Gastroesophageal sphincter (tissue), 4 donors: ENCODE measurements around the gene ARTN. TPM values are rescaled to one million over a fixed set of nuclear protein-coding genes. Genes with fewer than 3 reads are reported as not detected.

Source experiments
- ATAC-seq: fragments of 150-250 bp; one replicate; pipeline ENCODE4 v1.9.1; 2016; ENCODE audit warnings: mild to moderate bottlenecking, moderate library complexity
- H3K27ac ChIP-seq, 4 donors: fragments of 200-600 bp; sonication (generic) in 3 of 4; 1 replicate in 3 of 4; 2 replicates in 1 of 4; pipeline ENCODE4 v1.5.1; 2016 to 2019
- H3K27me3 ChIP-seq: fragments of 200-600 bp; sonication (generic); one replicate; pipeline ENCODE4 v1.5.1; 2019
- H3K36me3 ChIP-seq, 2 donors: fragments of 200-600 bp; sonication (generic); one replicate each; pipeline ENCODE4 v1.5.1; 2019; ENCODE audit warnings: control low read depth in 1 of 2
- H3K4me1 ChIP-seq, 3 donors: fragments of 200-600 bp; sonication (generic); 1 replicate in 2 of 3; 2 replicates in 1 of 3; pipeline ENCODE4 v1.5.1; 2016 to 2019; ENCODE audit warnings: control low read depth in 2 of 3
- H3K4me3 ChIP-seq, 2 donors: fragments of 200-600 bp; sonication (generic); one replicate each; pipeline ENCODE4 v1.5.1; 2019; ENCODE audit warnings: mild to moderate bottlenecking in 1 of 2, moderate library complexity in 1 of 2
- H3K9me3 ChIP-seq, 3 donors: fragments of 200-600 bp; sonication (generic); one replicate each; pipeline ENCODE4 v1.5.1; 2017 to 2019; ENCODE audit warnings: control low read depth in 2 of 3
- CTCF ChIP-seq, 4 experiments: fragments of 200-600 bp in 2 of 4; fragments of 450-650 bp in 2 of 4; sonication (generic) in 1 of 4; IDR thresholded peaks; one replicate each; pipeline ENCODE4 v1.5.1; 2017 to 2019; ENCODE audit warnings: antibody characterized with exemption in 4 of 4, mild to moderate bottlenecking in 2 of 4, moderate library complexity in 2 of 4
- EP300 ChIP-seq: sonication (generic); formaldehyde crosslinking; IDR thresholded peaks from one replicate; pipeline ENCODE4 v1.6.1; 2017; ENCODE audit warnings: antibody characterized with exemption, mild to moderate bottlenecking
- POLR2A ChIP-seq, 2 donors: fragments of 450-650 bp; IDR thresholded peaks; one replicate each; pipeline ENCODE4 v1.6.1; 2017; ENCODE audit warnings: antibody characterized with exemption in 2 of 2, mild to moderate bottlenecking in 2 of 2, moderate library complexity in 1 of 2
- POLR2AphosphoS5 ChIP-seq: sonication (generic); formaldehyde crosslinking; IDR thresholded peaks from one replicate; pipeline ENCODE4 v1.6.1; 2017; ENCODE audit warnings: antibody characterized with exemption
- WGBS, 2 donors: methylation state at CpG; one replicate each; pipeline ENCODE4 v1.1.5; 2018; ENCODE audit warnings: low coverage in 1 of 2; 5-methylcytosine and 5-hydroxymethylcytosine counted together
- total RNA-seq, 4 donors: library from RNA; depleted of rRNA; stranded (reverse); fragments of >200 nt; gene quantifications; one replicate each; pipeline ENCODE4 v1.1.0, GENCODE V29; 2016

ARTN gene
- total RNA-seq, 4 donors from 2014 or later: 0.47 to 0.81 TPM; not detected in 2

- no peak for TF ChIP-seq CTCF (IDR thresholded peaks at IDR 0.05)
- H3K27ac ChIP-seq: no peak overlapping the region
- 92 to 97% methylated on average over 2 to 10 of the region's 20 CpGs for WGBS, 2 donors
- H3K4me3 ChIP-seq: no peak overlapping the region
- no peaks in the 10 kb centered on the region for H3K27me3 ChIP-seq
- H3K9me3 ChIP-seq: no peaks in the 10 kb centered on the region
- no peak for ATAC-seq
- H3K36me3 ChIP-seq: peaks cover 0 to 61% of the 10 kb centered on the region in 2 donors
- H3K4me1 ChIP-seq: peaks cover 4 to 43% (median 25%) of the 10 kb centered on the region in 3 donors
Measured at GRCh38 chr1:43981636-43982035, 48.0 kb downstream of the ARTN start.

GRCh38 chr1:43982241-43982640 is 48.6 kb downstream of the ARTN start:
- no peak overlapping the region for H3K27ac ChIP-seq
- H3K4me3 ChIP-seq: no peak overlapping the region
- no peak for TF ChIP-seq CTCF (IDR thresholded peaks at IDR 0.05)
- TF ChIP-seq POLR2AphosphoS5: no peak
- no peak for TF ChIP-seq POLR2A (IDR thresholded peaks at IDR 0.05)
- no peak for TF ChIP-seq EP300
- peaks cover 0 to 55% of the 10 kb centered on the region in 2 donors for H3K36me3 ChIP-seq
- ATAC-seq: no peak
- WGBS, 2 donors: 86% methylated on average over 1 of the region's 8 CpGs; no CpG with 5 or more reads in 1 of the 2 donors
- peaks cover 4 to 37% (median 19%) of the 10 kb centered on the region in 3 donors for H3K4me1 ChIP-seq
- no peaks in the 10 kb centered on the region for H3K9me3 ChIP-seq
- H3K27me3 ChIP-seq: no peaks in the 10 kb centered on the region

- H3K4me1 ChIP-seq: peaks cover 4 to 31% (median 19%) of the 10 kb centered on the region in 3 donors
- no peaks in the 10 kb centered on the region for H3K9me3 ChIP-seq
- 82 to 88% methylated on average over 6 to 13 of the region's 15 CpGs for WGBS, 2 donors
- TF ChIP-seq CTCF (IDR thresholded peaks at IDR 0.05) (no peak), EP300 (no peak), POLR2AphosphoS5 (no peak), POLR2A (IDR thresholded peaks at IDR 0.05) (no peak)
- no peak overlapping the region for H3K27ac ChIP-seq
- H3K36me3 ChIP-seq: peaks cover 0 to 50% of the 10 kb centered on the region in 2 donors
- no peak for ATAC-seq
- no peaks in the 10 kb centered on the region for H3K27me3 ChIP-seq
- no peak overlapping the region for H3K4me3 ChIP-seq
Measured at GRCh38 chr1:43982808-43983207, 49.2 kb downstream of the ARTN start.

GRCh38 chr1:43983253-43983899 is 49.8 kb downstream of the ARTN start:
- Histone ChIP-seq H3K4me1 (peaks cover 4 to 26% (median 15%) of the 10 kb centered on the region in 3 donors), H3K9me3 (no peaks in the 10 kb centered on the region), H3K27ac (no peak overlapping the region), H3K36me3 (peaks cover 0 to 44% of the 10 kb centered on the region in 2 donors), H3K4me3 (no peak overlapping the region), H3K27me3 (no peaks in the 10 kb centered on the region)
- no peak for TF ChIP-seq POLR2A (IDR thresholded peaks at IDR 0.05)
- no peak for TF ChIP-seq CTCF (IDR thresholded peaks at IDR 0.05)
- no peak for TF ChIP-seq POLR2AphosphoS5
- no peak for TF ChIP-seq EP300
- WGBS, 2 donors: 77 to 83% methylated on average over 8 to 12 of the region's 12 CpGs
- no peak for ATAC-seq

- Histone ChIP-seq H3K27ac (no peak overlapping the region), H3K4me1 (peaks cover 4 to 15% (median 8%) of the 10 kb centered on the region in 3 donors), H3K4me3 (no peak overlapping the region), H3K27me3 (no peaks in the 10 kb centered on the region), H3K9me3 (no peaks in the 10 kb centered on the region), H3K36me3 (peaks cover 0 to 44% of the 10 kb centered on the region in 2 donors)
- no peak for ATAC-seq
- 100% methylated on average over 1 of the region's 16 CpGs for WGBS, 2 donors
- TF ChIP-seq EP300 (no peak), CTCF (IDR thresholded peaks at IDR 0.05) (no peak), POLR2A (IDR thresholded peaks at IDR 0.05) (no peak), POLR2AphosphoS5 (no peak)
Measured at GRCh38 chr1:43984855-43985254, 51.3 kb downstream of the ARTN start.
